Measurements from ENCODE around the gene MAPK8.

MAPK8 gene

DNA sequence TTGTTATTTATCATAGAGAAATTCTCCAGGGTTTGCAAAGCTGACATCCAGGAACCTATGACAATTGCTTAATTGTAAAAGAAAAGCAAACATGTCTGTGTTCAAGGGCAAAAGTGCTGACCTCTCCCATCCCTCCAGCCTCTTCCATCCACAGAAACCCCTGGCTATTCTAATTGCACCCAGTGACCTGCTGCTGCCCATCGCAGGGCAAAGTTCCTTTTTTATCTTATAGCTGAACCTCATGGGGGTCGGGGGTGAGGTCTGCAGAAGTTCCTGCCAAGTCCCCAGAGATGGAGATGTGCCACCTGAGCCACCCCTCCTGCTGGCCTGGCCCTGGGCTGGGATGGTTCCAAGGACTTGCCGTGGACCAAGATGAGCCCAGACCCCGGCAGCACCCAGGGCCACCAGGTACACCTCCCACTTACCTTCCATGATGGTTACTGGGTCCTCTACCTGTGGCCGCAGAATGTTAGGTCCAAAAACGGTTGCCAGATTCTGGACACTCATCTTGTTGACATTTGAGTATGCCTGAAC, 146.5 kb downstream of the MAPK8 start:
- DNase-seq (ENCODE audit: low read depth), result no peak
- no peak overlapping the region for H3K4me3 ChIP-seq (ENCODE audit: low read length)
- no peak for TF ChIP-seq CTCF (conservative IDR thresholded peaks at IDR 0.05; ENCODE audit: low read length)

- no peak for TF ChIP-seq CTCF (conservative IDR thresholded peaks at IDR 0.05; ENCODE audit: low read length)
- DNase-seq (ENCODE audit: low read depth), result no peak
- H3K4me3 ChIP-seq (ENCODE audit: low read length), result no peak overlapping the region
These were observed 147.2 kb downstream of the MAPK8 start for GRCh38 chr10:48453451-48454301.

GRCh38 chr10:48454302-48455054, 148.0 kb downstream of the MAPK8 start:
- no peak overlapping the region for H3K4me3 ChIP-seq (ENCODE audit: low read length)
- DNase-seq (ENCODE audit: low read depth), result no peak
- TF ChIP-seq CTCF (conservative IDR thresholded peaks at IDR 0.05; ENCODE audit: low read length), result no peak

DNA sequence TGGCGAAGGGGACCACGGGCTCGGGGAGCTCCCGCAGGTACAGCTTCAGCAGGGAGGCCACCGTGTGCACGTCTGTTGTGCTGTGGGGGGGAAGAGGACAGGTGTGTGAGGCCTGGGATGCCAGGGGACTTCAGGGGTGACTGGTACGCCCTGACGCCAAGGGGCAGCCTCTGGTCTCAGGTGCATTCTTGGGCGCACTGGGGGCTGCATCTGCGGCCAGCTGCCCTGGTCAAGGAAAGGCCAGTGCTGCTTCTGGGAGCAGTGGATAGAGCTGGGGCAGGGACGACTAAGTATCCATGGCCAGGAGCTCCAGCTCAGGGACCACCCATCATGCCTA, 148.5 kb downstream of the MAPK8 start:
- DNase-seq (ENCODE audit: low read depth), result no peak
- H3K4me3 ChIP-seq (ENCODE audit: low read length), result no peak overlapping the region
- no peak for TF ChIP-seq CTCF (conservative IDR thresholded peaks at IDR 0.05; ENCODE audit: low read length)

- TF ChIP-seq CTCF (conservative IDR thresholded peaks at IDR 0.05; ENCODE audit: low read length), result no peak
- DNase-seq (ENCODE audit: low read depth), result no peak
- no peak overlapping the region for H3K4me3 ChIP-seq (ENCODE audit: low read length)
These were observed 149.1 kb downstream of the MAPK8 start for GRCh38 chr10:48455392-48456151.

DNA sequence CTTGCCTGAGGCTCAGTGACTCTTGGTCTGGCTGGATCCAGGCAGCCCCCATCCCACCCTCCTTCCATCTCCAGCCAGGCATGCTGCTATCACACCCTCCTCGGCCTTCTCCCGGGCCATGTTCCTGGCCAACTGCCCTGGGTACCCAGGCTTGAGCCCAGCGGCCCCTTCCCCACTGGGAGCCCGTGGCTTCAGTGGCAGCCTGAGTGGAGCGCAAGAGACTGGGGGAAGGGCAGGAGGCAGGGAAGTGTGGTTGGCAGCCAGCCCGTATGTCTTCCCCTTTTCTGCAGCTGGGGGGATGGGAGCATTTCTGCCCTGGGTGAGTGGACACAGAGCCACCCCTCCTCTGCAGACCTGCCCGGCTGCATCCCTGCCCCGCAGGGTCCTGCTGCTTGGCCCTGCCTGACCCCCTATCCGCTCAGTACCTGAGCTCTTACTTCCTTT, 149.9 kb downstream of the MAPK8 start:
- peak; percentile 7 for DNase-seq (ENCODE audit: low read depth)

More for the DNA sequence above, 149.9 kb downstream of the MAPK8 start:
- no peak for TF ChIP-seq CTCF (conservative IDR thresholded peaks at IDR 0.05; ENCODE audit: low read length)
- H3K4me3 ChIP-seq (ENCODE audit: low read length), result no peak overlapping the region

All from AG10803 (cell line).